HEK293 (cell line): Measurements from ENCODE around the gene RHBDF1.

Experiments used
- CTCF ChIA-PET: fragments of 350-600 bp; formaldehyde crosslinking; extraction: SDS; loops from one replicate; lab custom pipeline; 2021; ENCODE audit warnings: antibody characterized with exemption; lab: Yijun Ruan, JAX
- POLR2A ChIA-PET: fragments of 300-600 bp; formaldehyde crosslinking; extraction: SDS; loops from one replicate; lab custom pipeline; 2020; ENCODE audit warnings: antibody characterized with exemption, inconsistent platforms; lab: Yijun Ruan, JAX
- H3K27ac ChIP-seq: fragments of 200-500 bp; sonication (Bioruptor generic); 2 replicates; pipeline ENCODE4 v1.5.1; 2014; ENCODE audit warnings: low read depth, low read length, control low read depth, inconsistent platforms; ENCODE audit errors: extremely low read depth
- H3K36me3 ChIP-seq, 2 experiments: fragments of 200-500 bp in 1 of 2; sonication (Bioruptor generic) in 1 of 2; 1 replicate in 1 of 2; 2 replicates in 1 of 2; pipeline ENCODE4 v1.5.1; 2014 to 2017; ENCODE audit warnings: inconsistent platforms in 2 of 2, low read length in 2 of 2; ENCODE audit not compliant: control insufficient read depth in 2 of 2, insufficient read depth in 1 of 2
- H3K4me1 ChIP-seq: fragments of 200-500 bp; sonication (Bioruptor generic); 2 replicates; pipeline ENCODE4 v1.5.1; 2014; ENCODE audit warnings: mild to moderate bottlenecking, low read length, inconsistent platforms; ENCODE audit not compliant: control insufficient read depth, insufficient read depth
- H3K4me3 ChIP-seq: 2 replicates; pipeline ENCODE4 v1.5.1; 2011; ENCODE audit warnings: low read depth, mild to moderate bottlenecking, control low read depth, low read length, moderate library complexity
- H3K9me3 ChIP-seq: fragments of 200-500 bp; sonication (Bioruptor generic); 2 replicates; pipeline ENCODE4 v1.5.1; 2014; ENCODE audit warnings: low read depth, low read length, inconsistent platforms; ENCODE audit not compliant: control insufficient read depth, insufficient read depth
- BCL11A ChIP-seq: fragments of 450-650 bp; formaldehyde crosslinking; IDR thresholded peaks from 2 replicates; pipeline ENCODE4 v1.5.1; 2016; ENCODE audit warnings: low read depth, missing biosample characterization, missing genetic modification characterization
- GLIS2 ChIP-seq: fragments of 450-650 bp; formaldehyde crosslinking; IDR thresholded peaks from 2 replicates; pipeline ENCODE4 v1.5.1; 2016; ENCODE audit warnings: missing biosample characterization, missing genetic modification characterization
- HOXA7 ChIP-seq: sonication (generic); formaldehyde crosslinking; IDR thresholded peaks from 2 replicates; pipeline ENCODE4 v1.8.1; 2022; ENCODE audit warnings: missing genetic modification reagents, borderline replicate concordance
- KLF7 ChIP-seq: fragments of 450-650 bp; formaldehyde crosslinking; IDR thresholded peaks from 2 replicates; pipeline ENCODE4 v1.5.1; 2016; ENCODE audit warnings: missing biosample characterization, missing genetic modification characterization, borderline replicate concordance
- MYNN ChIP-seq: fragments of 450-650 bp; formaldehyde crosslinking; IDR thresholded peaks from 2 replicates; pipeline ENCODE4 v1.5.1; 2016; ENCODE audit warnings: missing biosample characterization, missing genetic modification characterization, borderline replicate concordance
- ZNF239 ChIP-seq: fragments of 450-650 bp; formaldehyde crosslinking; IDR thresholded peaks from 2 replicates; pipeline ENCODE4 v1.5.1; 2016; ENCODE audit warnings: missing biosample characterization, missing genetic modification characterization
- ZNF362 ChIP-seq: fragments of 450-650 bp; formaldehyde crosslinking; IDR thresholded peaks from 2 replicates; pipeline ENCODE4 v1.5.1; 2016; ENCODE audit warnings: missing biosample characterization, missing genetic modification characterization
- ZNF521 ChIP-seq: fragments of 450-650 bp; formaldehyde crosslinking; IDR thresholded peaks from 2 replicates; pipeline ENCODE4 v1.5.1; 2017; ENCODE audit warnings: missing biosample characterization, mild to moderate bottlenecking, missing genetic modification characterization
- ZNF561 ChIP-seq: fragments of 450-650 bp; IDR thresholded peaks from 2 replicates; pipeline ENCODE4 v1.5.1; 2018; ENCODE audit warnings: missing biosample characterization, missing genetic modification characterization, borderline replicate concordance
- ZNF600 ChIP-seq: fragments of 450-650 bp; formaldehyde crosslinking; IDR thresholded peaks from 2 replicates; pipeline ENCODE4 v1.5.1; 2016; ENCODE audit warnings: missing biosample characterization, missing genetic modification characterization
- ZNF639 ChIP-seq: fragments of 450-650 bp; formaldehyde crosslinking; IDR thresholded peaks from 2 replicates; pipeline ENCODE4 v1.5.1; 2016; ENCODE audit warnings: missing biosample characterization, missing genetic modification characterization
- ZNF843 ChIP-seq: fragments of 450-650 bp; formaldehyde crosslinking; IDR thresholded peaks from 2 replicates; pipeline ENCODE4 v1.5.1; 2016; ENCODE audit warnings: missing biosample characterization, missing genetic modification characterization
- TF ChIP-seq, protein P1 (sequence below): fragments of 450-650 bp; formaldehyde crosslinking; IDR thresholded peaks from 2 replicates; pipeline ENCODE4 v1.5.1; 2017; ENCODE audit warnings: missing biosample characterization, mild to moderate bottlenecking, missing genetic modification characterization, moderate library complexity
- TF ChIP-seq, protein P2 (sequence below): fragments of 450-650 bp; formaldehyde crosslinking; conservative IDR thresholded peaks from 2 replicates; pipeline ENCODE4 v1.5.1; 2016; ENCODE audit warnings: low read depth, missing biosample characterization, missing genetic modification characterization
- TF ChIP-seq, protein P3 (sequence below): fragments of 450-650 bp; formaldehyde crosslinking; optimal IDR thresholded peaks from 2 replicates; pipeline ENCODE3; 2016; ENCODE audit warnings: missing biosample characterization, mild to moderate bottlenecking, missing genetic modification characterization
- TF ChIP-seq, protein P4 (sequence below): fragments of 450-650 bp; formaldehyde crosslinking; IDR thresholded peaks from 2 replicates; pipeline ENCODE4 v1.5.1; 2017; ENCODE audit warnings: missing biosample characterization, missing genetic modification characterization

Gene RHBDF1

GRCh38 chr16:91484-91883 is 19.1 kb upstream of the RHBDF1 start (continued):
- TF ChIP-seq ZNF639 (tag by site-specific recombination) (no peak), MYNN (tag by site-specific recombination) (no peak), HOXA7 (CRISPR knock-in tag) (no peak), KLF7 (tag by site-specific recombination) (no peak), ZNF600 (tag by site-specific recombination) (peak; percentile 74)

GRCh38 chr16:89391-90302 is 17.2 kb upstream of the RHBDF1 start:
- TF ChIP-seq, protein P1, sequence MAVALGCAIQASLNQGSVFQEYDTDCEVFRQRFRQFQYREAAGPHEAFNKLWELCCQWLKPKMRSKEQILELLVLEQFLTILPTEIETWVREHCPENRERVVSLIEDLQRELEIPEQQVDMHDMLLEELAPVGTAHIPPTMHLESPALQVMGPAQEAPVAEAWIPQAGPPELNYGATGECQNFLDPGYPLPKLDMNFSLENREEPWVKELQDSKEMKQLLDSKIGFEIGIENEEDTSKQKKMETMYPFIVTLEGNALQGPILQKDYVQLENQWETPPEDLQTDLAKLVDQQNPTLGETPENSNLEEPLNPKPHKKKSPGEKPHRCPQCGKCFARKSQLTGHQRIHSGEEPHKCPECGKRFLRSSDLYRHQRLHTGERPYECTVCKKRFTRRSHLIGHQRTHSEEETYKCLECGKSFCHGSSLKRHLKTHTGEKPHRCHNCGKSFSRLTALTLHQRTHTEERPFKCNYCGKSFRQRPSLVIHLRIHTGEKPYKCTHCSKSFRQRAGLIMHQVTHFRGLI (tag by site-specific recombination) = no peak
- TF ChIP-seq, protein P2, sequence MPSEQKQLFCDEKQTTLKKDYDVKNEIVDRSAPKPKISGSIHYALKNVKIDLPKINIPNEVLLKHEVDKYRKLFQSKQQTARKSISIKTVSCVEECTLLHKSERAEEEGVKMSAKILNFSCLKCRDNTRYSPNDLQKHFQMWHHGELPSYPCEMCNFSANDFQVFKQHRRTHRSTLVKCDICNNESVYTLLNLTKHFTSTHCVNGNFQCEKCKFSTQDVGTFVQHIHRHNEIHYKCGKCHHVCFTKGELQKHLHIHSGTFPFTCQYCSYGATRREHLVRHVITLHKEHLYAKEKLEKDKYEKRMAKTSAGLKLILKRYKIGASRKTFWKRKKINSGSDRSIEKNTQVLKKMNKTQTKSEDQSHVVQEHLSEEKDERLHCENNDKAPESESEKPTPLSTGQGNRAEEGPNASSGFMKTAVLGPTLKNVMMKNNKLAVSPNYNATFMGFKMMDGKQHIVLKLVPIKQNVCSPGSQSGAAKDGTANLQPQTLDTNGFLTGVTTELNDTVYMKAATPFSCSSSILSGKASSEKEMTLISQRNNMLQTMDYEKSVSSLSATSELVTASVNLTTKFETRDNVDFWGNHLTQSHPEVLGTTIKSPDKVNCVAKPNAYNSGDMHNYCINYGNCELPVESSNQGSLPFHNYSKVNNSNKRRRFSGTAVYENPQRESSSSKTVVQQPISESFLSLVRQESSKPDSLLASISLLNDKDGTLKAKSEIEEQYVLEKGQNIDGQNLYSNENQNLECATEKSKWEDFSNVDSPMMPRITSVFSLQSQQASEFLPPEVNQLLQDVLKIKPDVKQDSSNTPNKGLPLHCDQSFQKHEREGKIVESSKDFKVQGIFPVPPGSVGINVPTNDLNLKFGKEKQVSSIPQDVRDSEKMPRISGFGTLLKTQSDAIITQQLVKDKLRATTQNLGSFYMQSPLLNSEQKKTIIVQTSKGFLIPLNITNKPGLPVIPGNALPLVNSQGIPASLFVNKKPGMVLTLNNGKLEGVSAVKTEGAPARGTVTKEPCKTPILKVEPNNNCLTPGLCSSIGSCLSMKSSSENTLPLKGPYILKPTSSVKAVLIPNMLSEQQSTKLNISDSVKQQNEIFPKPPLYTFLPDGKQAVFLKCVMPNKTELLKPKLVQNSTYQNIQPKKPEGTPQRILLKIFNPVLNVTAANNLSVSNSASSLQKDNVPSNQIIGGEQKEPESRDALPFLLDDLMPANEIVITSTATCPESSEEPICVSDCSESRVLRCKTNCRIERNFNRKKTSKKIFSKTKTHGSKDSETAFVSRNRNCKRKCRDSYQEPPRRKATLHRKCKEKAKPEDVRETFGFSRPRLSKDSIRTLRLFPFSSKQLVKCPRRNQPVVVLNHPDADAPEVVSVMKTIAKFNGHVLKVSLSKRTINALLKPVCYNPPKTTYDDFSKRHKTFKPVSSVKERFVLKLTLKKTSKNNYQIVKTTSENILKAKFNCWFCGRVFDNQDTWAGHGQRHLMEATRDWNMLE (tag by site-specific recombination) = no peak
- TF ChIP-seq GLIS2 (tag by site-specific recombination) = 0 out of 2 replicates have a peak, but pooled peaks have one; percentile 11
- Histone ChIP-seq H3K36me3 (peaks cover 6 to 71% of the 10 kb centered on the region in 2 experiments; a peak in 2 of 3 replicates), H3K4me1 (no peaks in the 10 kb centered on the region; the same call in 1 of the 2 replicates), H3K9me3 (no peaks in the 10 kb centered on the region), H3K4me3 (no peak overlapping the region), H3K27ac (no peak overlapping the region)
- CTCF ChIA-PET = interaction anchor here (0.9 to 3.6 kb wide), 3 partner anchors 10 to 28 kb away, joined by 4 to 34 read pairs (median 6); no protein-coding TSS in a partner anchor
- POLR2A ChIA-PET = no interaction called here

DNA sequence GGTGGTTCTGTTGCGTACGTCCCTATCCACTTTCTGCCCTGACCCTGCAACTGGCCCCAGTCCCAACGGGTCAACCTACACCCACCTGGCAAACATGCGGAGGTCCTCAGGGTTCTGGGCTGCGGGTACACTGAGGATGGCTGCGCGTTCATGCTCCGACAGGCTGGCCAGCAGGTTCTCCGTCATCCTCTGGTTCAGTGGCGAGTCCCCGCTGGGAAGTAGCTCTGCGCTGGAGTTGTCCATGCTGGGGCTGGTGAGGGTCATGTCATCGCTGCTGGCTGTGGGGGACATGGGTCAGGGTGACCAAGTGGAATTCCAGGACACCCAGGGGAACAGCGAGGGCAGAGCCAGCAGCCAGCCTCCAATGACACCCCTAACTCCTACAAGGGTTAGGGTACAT is 16.2 kb upstream of the RHBDF1 start:
- TF ChIP-seq ZNF362 (tag by site-specific recombination) = no peak
- TF ChIP-seq, protein P3, sequence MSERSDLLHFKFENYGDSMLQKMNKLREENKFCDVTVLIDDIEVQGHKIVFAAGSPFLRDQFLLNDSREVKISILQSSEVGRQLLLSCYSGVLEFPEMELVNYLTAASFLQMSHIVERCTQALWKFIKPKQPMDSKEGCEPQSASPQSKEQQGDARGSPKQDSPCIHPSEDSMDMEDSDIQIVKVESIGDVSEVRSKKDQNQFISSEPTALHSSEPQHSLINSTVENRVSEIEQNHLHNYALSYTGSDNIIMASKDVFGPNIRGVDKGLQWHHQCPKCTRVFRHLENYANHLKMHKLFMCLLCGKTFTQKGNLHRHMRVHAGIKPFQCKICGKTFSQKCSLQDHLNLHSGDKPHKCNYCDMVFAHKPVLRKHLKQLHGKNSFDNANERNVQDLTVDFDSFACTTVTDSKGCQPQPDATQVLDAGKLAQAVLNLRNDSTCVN (tag by site-specific recombination) = no peak
- no peak for TF ChIP-seq ZNF561 (tag by site-specific recombination)
- no peak for TF ChIP-seq BCL11A (tag by site-specific recombination)
- TF ChIP-seq ZNF239 (tag by site-specific recombination) = no peak
- TF ChIP-seq ZNF521 (tag by site-specific recombination) = no peak
- no peak for TF ChIP-seq ZNF843 (tag by site-specific recombination)
- TF ChIP-seq, protein P4, sequence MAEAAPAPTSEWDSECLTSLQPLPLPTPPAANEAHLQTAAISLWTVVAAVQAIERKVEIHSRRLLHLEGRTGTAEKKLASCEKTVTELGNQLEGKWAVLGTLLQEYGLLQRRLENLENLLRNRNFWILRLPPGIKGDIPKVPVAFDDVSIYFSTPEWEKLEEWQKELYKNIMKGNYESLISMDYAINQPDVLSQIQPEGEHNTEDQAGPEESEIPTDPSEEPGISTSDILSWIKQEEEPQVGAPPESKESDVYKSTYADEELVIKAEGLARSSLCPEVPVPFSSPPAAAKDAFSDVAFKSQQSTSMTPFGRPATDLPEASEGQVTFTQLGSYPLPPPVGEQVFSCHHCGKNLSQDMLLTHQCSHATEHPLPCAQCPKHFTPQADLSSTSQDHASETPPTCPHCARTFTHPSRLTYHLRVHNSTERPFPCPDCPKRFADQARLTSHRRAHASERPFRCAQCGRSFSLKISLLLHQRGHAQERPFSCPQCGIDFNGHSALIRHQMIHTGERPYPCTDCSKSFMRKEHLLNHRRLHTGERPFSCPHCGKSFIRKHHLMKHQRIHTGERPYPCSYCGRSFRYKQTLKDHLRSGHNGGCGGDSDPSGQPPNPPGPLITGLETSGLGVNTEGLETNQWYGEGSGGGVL (tag by site-specific recombination) = no peak
- Histone ChIP-seq H3K27ac (no peak overlapping the region), H3K4me1 (no peaks in the 10 kb centered on the region; the same call in 1 of the 2 replicates), H3K4me3 (no peak overlapping the region), H3K36me3 (peaks cover 6 to 79% of the 10 kb centered on the region in 2 experiments; a peak in 2 of 3 replicates), H3K9me3 (no peaks in the 10 kb centered on the region)
- ChIA-PET POLR2A (no interaction called here), CTCF (no interaction called here)
